Gastroesophageal sphincter (tissue), 3 donors: ENCODE results near the gene JAM3.

Source experiments
- CTCF ChIP-seq, 4 experiments: fragments of 200-600 bp in 2 of 4; fragments of 450-650 bp in 2 of 4; sonication (generic) in 1 of 4; IDR thresholded peaks; one replicate each; pipeline ENCODE4 v1.5.1; 2017 to 2019; ENCODE audit warnings: antibody characterized with exemption in 4 of 4, mild to moderate bottlenecking in 2 of 4, moderate library complexity in 2 of 4
- EP300 ChIP-seq: sonication (generic); formaldehyde crosslinking; IDR thresholded peaks from one replicate; pipeline ENCODE4 v1.6.1; 2017; ENCODE audit warnings: antibody characterized with exemption, mild to moderate bottlenecking
- POLR2A ChIP-seq, 2 donors: fragments of 450-650 bp; IDR thresholded peaks; one replicate each; pipeline ENCODE4 v1.6.1; 2017; ENCODE audit warnings: antibody characterized with exemption in 2 of 2, mild to moderate bottlenecking in 2 of 2, moderate library complexity in 1 of 2
- POLR2AphosphoS5 ChIP-seq: sonication (generic); formaldehyde crosslinking; IDR thresholded peaks from one replicate; pipeline ENCODE4 v1.6.1; 2017; ENCODE audit warnings: antibody characterized with exemption

GRCh38 chr11:134032043-134032442, 36.8 kb upstream of the JAM3 start:
- TF ChIP-seq POLR2A (IDR thresholded peaks at IDR 0.05) (no peak), POLR2AphosphoS5 (no peak), CTCF (IDR thresholded peaks at IDR 0.05) (no peak), EP300 (no peak)
